ENCODE measurements around the gene RANBP3.
"Not testable (repeated sequence)": the region's sequence is repeated elsewhere in the genome, so short reads cannot be mapped to it uniquely, and the experiment has no call there.

RANBP3 gene, protein sequence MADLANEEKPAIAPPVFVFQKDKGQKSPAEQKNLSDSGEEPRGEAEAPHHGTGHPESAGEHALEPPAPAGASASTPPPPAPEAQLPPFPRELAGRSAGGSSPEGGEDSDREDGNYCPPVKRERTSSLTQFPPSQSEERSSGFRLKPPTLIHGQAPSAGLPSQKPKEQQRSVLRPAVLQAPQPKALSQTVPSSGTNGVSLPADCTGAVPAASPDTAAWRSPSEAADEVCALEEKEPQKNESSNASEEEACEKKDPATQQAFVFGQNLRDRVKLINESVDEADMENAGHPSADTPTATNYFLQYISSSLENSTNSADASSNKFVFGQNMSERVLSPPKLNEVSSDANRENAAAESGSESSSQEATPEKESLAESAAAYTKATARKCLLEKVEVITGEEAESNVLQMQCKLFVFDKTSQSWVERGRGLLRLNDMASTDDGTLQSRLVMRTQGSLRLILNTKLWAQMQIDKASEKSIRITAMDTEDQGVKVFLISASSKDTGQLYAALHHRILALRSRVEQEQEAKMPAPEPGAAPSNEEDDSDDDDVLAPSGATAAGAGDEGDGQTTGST

DNA sequence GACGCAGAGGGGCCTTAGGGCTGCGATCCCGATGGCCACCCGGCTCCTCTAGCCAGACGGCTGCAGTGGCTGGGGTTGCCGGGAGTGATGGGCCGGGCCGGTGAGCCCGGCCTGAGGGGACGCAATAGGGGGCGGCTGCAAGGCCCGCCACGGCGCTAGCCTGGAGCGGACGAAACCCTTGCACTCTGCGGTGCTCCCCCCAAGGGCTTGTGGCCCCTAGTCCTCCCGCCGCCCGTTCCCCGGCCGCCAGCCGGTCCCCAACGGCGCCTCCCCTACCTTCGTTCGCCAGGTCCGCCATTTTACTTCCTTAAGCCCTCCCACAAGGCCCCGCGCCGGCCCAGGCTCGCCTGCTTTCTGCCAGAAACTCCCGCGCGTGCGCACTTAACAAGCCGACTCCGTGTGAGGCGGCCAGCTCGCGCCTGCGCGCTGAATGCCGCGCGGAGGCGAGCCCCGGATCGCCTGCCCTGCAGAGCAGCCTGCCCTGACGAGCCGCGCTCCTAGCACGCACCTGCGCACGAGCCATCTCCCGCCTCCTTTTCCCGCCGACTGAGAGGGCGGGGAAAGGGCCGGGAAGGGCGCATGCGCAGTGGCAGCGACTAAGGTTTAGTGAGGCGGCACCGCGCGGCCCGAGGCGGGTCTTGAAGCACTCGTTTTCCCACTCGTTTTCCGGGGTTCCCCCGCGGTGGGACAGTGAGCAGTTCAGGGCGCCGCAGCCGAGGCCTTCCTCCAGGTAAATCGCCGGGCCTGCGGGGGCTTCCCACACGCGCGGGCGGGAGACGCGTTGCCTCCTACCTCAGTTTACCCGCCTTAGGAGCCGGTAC, at the start of gene RANBP3:
Gene RANBP3, minus strand, starts transcription at position 356 of the 821 bp plus-strand sequence. Its CDS starts 58 bp downstream, at position 298.
- H3K36me3 Mint-ChIP-seq (ENCODE audit: low read depth): peaks cover 10% of the 10 kb centered on the region
- peak; percentile 99 for DNase-seq
- H3K27me3 Mint-ChIP-seq (ENCODE audit: low read depth, poor library complexity): peaks cover 2% of the 10 kb centered on the region
- H3K9me3 Mint-ChIP-seq: peaks cover 4% of the 10 kb centered on the region
- peaks cover 49% of the 10 kb centered on the region for H3K4me1 Mint-ChIP-seq
- H3K27ac Mint-ChIP-seq: peak within 1 kb of the TSS; percentile 95
- peak within 1 kb of the TSS; percentile 99 for H3K4me3 Mint-ChIP-seq
- TF ChIP-seq, protein P1, sequence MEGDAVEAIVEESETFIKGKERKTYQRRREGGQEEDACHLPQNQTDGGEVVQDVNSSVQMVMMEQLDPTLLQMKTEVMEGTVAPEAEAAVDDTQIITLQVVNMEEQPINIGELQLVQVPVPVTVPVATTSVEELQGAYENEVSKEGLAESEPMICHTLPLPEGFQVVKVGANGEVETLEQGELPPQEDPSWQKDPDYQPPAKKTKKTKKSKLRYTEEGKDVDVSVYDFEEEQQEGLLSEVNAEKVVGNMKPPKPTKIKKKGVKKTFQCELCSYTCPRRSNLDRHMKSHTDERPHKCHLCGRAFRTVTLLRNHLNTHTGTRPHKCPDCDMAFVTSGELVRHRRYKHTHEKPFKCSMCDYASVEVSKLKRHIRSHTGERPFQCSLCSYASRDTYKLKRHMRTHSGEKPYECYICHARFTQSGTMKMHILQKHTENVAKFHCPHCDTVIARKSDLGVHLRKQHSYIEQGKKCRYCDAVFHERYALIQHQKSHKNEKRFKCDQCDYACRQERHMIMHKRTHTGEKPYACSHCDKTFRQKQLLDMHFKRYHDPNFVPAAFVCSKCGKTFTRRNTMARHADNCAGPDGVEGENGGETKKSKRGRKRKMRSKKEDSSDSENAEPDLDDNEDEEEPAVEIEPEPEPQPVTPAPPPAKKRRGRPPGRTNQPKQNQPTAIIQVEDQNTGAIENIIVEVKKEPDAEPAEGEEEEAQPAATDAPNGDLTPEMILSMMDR (IDR thresholded peaks at IDR 0.05): no peak

DNA sequence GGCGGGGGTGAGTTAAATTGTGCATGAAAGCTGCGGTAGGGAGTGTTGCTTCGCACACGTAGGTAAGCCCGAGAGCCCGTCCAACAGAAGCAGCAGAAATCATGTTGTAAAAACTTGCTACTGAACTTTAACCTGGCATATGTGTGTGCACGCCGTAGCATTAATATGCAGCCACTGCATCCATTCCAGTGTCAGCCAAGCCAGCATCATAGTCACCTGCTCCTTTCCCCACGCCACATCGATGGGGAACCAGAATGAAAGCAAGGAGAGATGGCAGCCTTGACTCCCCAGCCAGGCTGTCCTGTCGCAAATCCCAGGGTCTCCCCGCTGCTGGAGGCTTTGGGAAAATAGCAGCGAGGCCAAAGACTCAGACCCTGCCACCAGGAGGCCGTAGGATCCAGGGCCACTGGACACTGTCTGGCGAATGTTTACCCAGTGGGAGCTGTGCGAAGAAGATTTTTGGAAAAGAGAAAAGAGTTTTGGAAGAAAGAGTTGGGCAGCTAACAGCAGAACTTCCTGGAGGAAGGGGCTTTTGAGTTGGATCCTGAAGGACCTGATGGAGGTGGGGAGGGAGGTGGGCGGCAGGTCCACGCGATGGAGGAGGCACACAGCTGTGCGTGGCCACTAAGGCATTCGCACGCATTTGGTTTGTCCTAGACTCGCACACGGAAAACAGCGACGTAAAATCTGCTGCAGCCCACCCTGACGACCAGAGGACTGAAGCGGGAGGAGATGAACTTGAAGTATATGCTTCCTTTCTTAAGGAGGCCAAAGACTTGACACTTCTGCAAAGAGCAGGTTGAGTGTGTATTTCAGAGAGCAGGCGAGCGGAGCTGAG, 48.7 kb upstream of the RANBP3 start:
- Mint-ChIP-seq H3K27ac (no peak overlapping the region), H3K27me3 (ENCODE audit: low read depth, poor library complexity) (peaks cover 28% of the 10 kb centered on the region), H3K9me3 (peaks cover 15% of the 10 kb centered on the region), H3K4me1 (peaks cover 25% of the 10 kb centered on the region), H3K4me3 (no peak overlapping the region), H3K36me3 (ENCODE audit: low read depth) (peaks cover 38% of the 10 kb centered on the region)
- no peak for DNase-seq
- TF ChIP-seq, protein P1 (IDR thresholded peaks at IDR 0.05): no peak

DNA sequence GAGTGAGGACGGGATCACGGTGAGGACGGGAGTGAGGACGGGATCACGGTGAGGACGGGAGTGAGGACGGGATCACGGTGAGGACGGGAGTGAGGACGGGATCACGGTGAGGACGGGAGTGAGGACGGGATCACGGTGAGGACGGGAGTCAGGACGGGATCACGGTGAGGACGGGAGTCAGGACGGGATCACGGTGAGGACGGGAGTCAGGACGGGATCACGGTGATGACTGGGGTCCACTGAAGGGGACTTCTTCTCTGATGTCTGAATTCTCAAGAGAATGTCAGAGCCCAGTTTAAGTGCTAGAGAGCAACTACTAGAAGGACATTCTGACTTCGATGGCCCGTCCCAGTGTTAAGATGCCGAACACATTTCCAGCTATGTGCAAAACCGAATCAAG, 46.8 kb upstream of the RANBP3 start:
- Mint-ChIP-seq H3K27me3 (ENCODE audit: low read depth, poor library complexity) (peaks cover 36% of the 10 kb centered on the region), H3K36me3 (ENCODE audit: low read depth) (peaks cover 26% of the 10 kb centered on the region), H3K9me3 (peaks cover 10% of the 10 kb centered on the region), H3K4me1 (peaks cover 29% of the 10 kb centered on the region)
- H3K4me3 Mint-ChIP-seq, DNase-seq, H3K27ac Mint-ChIP-seq: not testable (repeated sequence)

DNA sequence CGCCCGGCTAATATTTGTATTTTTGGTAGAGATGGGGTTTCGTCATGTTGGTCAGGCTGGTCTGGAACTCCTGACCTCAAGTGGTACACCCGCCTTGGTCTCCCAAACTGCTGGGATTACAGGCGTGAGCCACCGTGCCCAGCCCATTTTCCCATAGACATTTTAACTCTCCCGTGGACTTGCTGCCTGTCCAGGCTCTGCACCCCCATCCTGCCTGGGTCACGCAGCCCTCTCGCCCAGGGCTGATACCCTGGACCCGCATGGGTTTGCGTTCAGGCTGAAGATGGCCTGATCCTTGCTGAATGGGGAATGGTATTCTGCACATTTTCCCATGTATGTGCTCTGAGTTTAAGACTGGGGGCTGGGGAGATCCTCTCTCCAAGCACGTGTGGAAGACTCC, 46.0 kb upstream of the RANBP3 start:
- H3K27ac Mint-ChIP-seq: no peak overlapping the region
- DNase-seq: no peak
- TF ChIP-seq, protein P1 (IDR thresholded peaks at IDR 0.05): no peak
- peak overlapping the region; percentile 32 for H3K4me3 Mint-ChIP-seq
- peaks cover 18% of the 10 kb centered on the region for H3K36me3 Mint-ChIP-seq (ENCODE audit: low read depth)
- H3K9me3 Mint-ChIP-seq: peaks cover 2% of the 10 kb centered on the region
- H3K4me1 Mint-ChIP-seq: peaks cover 29% of the 10 kb centered on the region
- peaks cover 40% of the 10 kb centered on the region for H3K27me3 Mint-ChIP-seq (ENCODE audit: low read depth, poor library complexity)

DNA sequence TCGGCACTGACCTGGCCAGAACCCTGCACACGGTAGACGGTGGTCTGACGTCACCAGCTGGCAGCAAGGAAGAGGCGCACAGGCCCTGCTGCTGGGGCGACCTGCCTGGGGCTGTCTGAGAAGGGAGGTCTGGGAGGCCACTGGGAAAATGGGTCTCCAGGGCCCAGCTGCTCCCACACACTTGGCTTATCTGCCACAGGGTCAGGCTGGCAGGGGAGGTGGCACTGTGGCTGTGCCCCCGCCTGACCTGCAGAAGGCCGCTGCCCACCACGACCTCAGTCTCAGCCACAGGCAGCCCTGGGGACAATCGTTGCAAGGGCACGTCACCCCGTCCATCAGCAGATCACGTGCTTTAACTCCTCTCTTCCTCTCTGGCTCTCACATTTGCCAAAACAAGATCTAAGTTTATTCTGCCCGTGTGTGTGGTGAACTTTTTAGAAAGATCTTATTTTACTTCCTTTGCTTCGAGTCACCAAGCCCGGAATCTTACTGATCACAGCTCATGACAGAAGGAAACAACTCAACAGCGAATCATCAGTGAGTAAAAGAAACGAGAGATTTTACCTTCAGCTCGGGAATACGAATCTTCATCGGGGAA, 45.2 kb upstream of the RANBP3 start:
- no peak overlapping the region for H3K4me3 Mint-ChIP-seq
- peaks cover 29% of the 10 kb centered on the region for H3K4me1 Mint-ChIP-seq
- TF ChIP-seq, protein P1 (IDR thresholded peaks at IDR 0.05): no peak
- no peak overlapping the region for H3K27ac Mint-ChIP-seq
- H3K9me3 Mint-ChIP-seq: no peaks in the 10 kb centered on the region
- H3K27me3 Mint-ChIP-seq (ENCODE audit: low read depth, poor library complexity): peaks cover 47% of the 10 kb centered on the region
- H3K36me3 Mint-ChIP-seq (ENCODE audit: low read depth): peaks cover 11% of the 10 kb centered on the region
- no peak for DNase-seq

Data from nephron progenitor cell (in vitro differentiated cells).